Calu3 (cell line): ENCODE results near the gene CLCF1. TPM values are rescaled to one million over a fixed set of nuclear protein-coding genes. Genes with fewer than 3 reads are reported as not detected.

Experiments
- BruUV-seq: library from RNA; stranded (reverse); fragments of 400-500 nt; replicated peaks from 2 replicates; lab custom pipeline; 2021; lab: Mats Ljungman, UMichigan
- CTCF ChIA-PET: fragments of 300-600 bp; sonication (Branson Sonifier 250); formaldehyde crosslinking; loops from one replicate; lab custom pipeline; 2022; ENCODE audit warnings: antibody characterized with exemption; lab: Charles Lee
- DNase-seq: peaks from one replicate; pipeline ENCODE4 v3.0.0; 2022
- H3K27ac Mint-ChIP-seq: one replicate; pipeline ENCODE4 v1.8.0; 2022; ENCODE audit warnings: mixed read lengths; ENCODE audit not compliant: unreplicated experiment
- H3K27me3 Mint-ChIP-seq: one replicate; pipeline ENCODE4 v1.8.0; 2022; ENCODE audit warnings: mixed read lengths; ENCODE audit not compliant: unreplicated experiment
- H3K36me3 Mint-ChIP-seq: one replicate; pipeline ENCODE4 v1.8.0; 2022; ENCODE audit warnings: mild to moderate bottlenecking, moderate library complexity, mixed read lengths; ENCODE audit not compliant: insufficient read depth, unreplicated experiment
- H3K4me1 Mint-ChIP-seq: one replicate; pipeline ENCODE4 v1.8.0; 2022; ENCODE audit warnings: mild to moderate bottlenecking, low read depth, mixed read lengths; ENCODE audit not compliant: unreplicated experiment
- H3K4me3 Mint-ChIP-seq: one replicate; pipeline ENCODE4 v1.8.0; 2022; ENCODE audit warnings: mild to moderate bottlenecking, low read depth, moderate library complexity, mixed read lengths; ENCODE audit not compliant: unreplicated experiment
- H3K9me3 Mint-ChIP-seq: one replicate; pipeline ENCODE4 v1.8.0; 2022; ENCODE audit warnings: low read depth, mixed read lengths; ENCODE audit not compliant: unreplicated experiment
- CTCF ChIP-seq: fragments of 200-600 bp; IDR thresholded peaks from one replicate; pipeline ENCODE4 v1.8.0; 2022; ENCODE audit warnings: antibody characterized with exemption; ENCODE audit not compliant: unreplicated experiment
- intact Hi-C: fragments of 100-400 bp; cut with micrococcal nuclease; formaldehyde crosslinking; loops from one replicate; pipeline ENCODE4 v1.10.0; 2022; ENCODE audit not compliant: unreplicated experiment
- total RNA-seq: library from RNA; stranded (reverse); gene quantifications from 2 replicates; pipeline ENCODE4 v1.2.3, GENCODE V29; 2022

Gene CLCF1
- total RNA-seq, 1 experiment from 2014 or later: 7.5 TPM

GRCh38 chr11:67347964-67348749 is 25.2 kb downstream of the CLCF1 start:
- Mint-ChIP-seq H3K27me3 (no peaks in the 10 kb centered on the region), H3K9me3 (no peaks in the 10 kb centered on the region), H3K4me1 (peaks cover 55% of the 10 kb centered on the region), H3K36me3 (peaks cover 35% of the 10 kb centered on the region), H3K27ac (peak overlapping the region; percentile 45), H3K4me3 (no peak overlapping the region)
- no peak for TF ChIP-seq CTCF
- intact Hi-C loops: loop anchor here (5.0 kb wide), 1 partner anchor 34 kb away; no protein-coding TSS in a partner anchor
- no peak for DNase-seq
- BruUV-seq: no TSS peak
- CTCF ChIA-PET: interaction anchor here (0.6 kb wide), 2 partner anchors 9 to 42 kb away, joined by 4 to 6 read pairs; no protein-coding TSS in a partner anchor

- Mint-ChIP-seq H3K9me3 (no peaks in the 10 kb centered on the region), H3K27me3 (no peaks in the 10 kb centered on the region), H3K36me3 (peaks cover 18% of the 10 kb centered on the region), H3K4me1 (peaks cover 55% of the 10 kb centered on the region), H3K27ac (peak overlapping the region; percentile 96), H3K4me3 (peak overlapping the region; percentile 21)
- intact Hi-C loops: loop anchor here (5.0 kb wide), 1 partner anchor 36 kb away; no protein-coding TSS in a partner anchor
- BruUV-seq: no TSS peak
- CTCF ChIA-PET: interaction anchor here (0.6 to 3.2 kb wide), 18 partner anchors 9 to 291 kb away, joined by 3 to 46 read pairs (median 4); partner anchors contain the start of genes CLCF1, KDM2A, NUDT8 and PPP1CA
- DNase-seq: peak; percentile 77
- TF ChIP-seq CTCF: peak; percentile 84
Measured at GRCh38 chr11:67345920-67346819, 27.2 kb downstream of the CLCF1 start.

GRCh38 chr11:67345247-67345919 is 28.0 kb downstream of the CLCF1 start:
- TF ChIP-seq CTCF: no peak
- H3K27me3 Mint-ChIP-seq: no peaks in the 10 kb centered on the region
- no peaks in the 10 kb centered on the region for H3K9me3 Mint-ChIP-seq
- CTCF ChIA-PET: interaction anchor here (0.6 to 3.2 kb wide), 15 partner anchors 9 to 353 kb away, joined by 3 to 46 read pairs (median 5); partner anchors contain the start of genes CLCF1, KDM2A, NUDT8 and PPP1CA
- peaks cover 55% of the 10 kb centered on the region for H3K4me1 Mint-ChIP-seq
- peak; percentile 49 for DNase-seq
- H3K36me3 Mint-ChIP-seq: peaks cover 16% of the 10 kb centered on the region
- intact Hi-C loops: loop anchor here (5.0 kb wide), 1 partner anchor 37 kb away; no protein-coding TSS in a partner anchor
- BruUV-seq: no TSS peak
- peak overlapping the region; percentile 21 for H3K4me3 Mint-ChIP-seq
- peak overlapping the region; percentile 96 for H3K27ac Mint-ChIP-seq
